Pulmonary artery endothelial cell (primary cell): ENCODE results near the gene PNMA3. TPM values are rescaled to one million over a fixed set of nuclear protein-coding genes. Genes with fewer than 3 reads are reported as not detected.
"Not testable (repeated sequence)": the region's sequence is repeated elsewhere in the genome, so short reads cannot be mapped to it uniquely, and the experiment has no call there.

Experiments used
- DNase-seq: peaks from one replicate; pipeline ENCODE4 v3.0.0-alpha.2; 2011; ENCODE audit warnings: low read depth, low spot score
- total RNA-seq: library from RNA; depleted of rRNA; stranded (reverse); fragments of >200 nt; gene quantifications from 2 replicates; pipeline ENCODE4 v1.2.3, GENCODE V29; 2014

The PNMA3 gene, protein sequence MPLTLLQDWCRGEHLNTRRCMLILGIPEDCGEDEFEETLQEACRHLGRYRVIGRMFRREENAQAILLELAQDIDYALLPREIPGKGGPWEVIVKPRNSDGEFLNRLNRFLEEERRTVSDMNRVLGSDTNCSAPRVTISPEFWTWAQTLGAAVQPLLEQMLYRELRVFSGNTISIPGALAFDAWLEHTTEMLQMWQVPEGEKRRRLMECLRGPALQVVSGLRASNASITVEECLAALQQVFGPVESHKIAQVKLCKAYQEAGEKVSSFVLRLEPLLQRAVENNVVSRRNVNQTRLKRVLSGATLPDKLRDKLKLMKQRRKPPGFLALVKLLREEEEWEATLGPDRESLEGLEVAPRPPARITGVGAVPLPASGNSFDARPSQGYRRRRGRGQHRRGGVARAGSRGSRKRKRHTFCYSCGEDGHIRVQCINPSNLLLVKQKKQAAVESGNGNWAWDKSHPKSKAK
- total RNA-seq, result under 0.01 TPM in 1 of 2 replicates, not detected in the other

DNA sequence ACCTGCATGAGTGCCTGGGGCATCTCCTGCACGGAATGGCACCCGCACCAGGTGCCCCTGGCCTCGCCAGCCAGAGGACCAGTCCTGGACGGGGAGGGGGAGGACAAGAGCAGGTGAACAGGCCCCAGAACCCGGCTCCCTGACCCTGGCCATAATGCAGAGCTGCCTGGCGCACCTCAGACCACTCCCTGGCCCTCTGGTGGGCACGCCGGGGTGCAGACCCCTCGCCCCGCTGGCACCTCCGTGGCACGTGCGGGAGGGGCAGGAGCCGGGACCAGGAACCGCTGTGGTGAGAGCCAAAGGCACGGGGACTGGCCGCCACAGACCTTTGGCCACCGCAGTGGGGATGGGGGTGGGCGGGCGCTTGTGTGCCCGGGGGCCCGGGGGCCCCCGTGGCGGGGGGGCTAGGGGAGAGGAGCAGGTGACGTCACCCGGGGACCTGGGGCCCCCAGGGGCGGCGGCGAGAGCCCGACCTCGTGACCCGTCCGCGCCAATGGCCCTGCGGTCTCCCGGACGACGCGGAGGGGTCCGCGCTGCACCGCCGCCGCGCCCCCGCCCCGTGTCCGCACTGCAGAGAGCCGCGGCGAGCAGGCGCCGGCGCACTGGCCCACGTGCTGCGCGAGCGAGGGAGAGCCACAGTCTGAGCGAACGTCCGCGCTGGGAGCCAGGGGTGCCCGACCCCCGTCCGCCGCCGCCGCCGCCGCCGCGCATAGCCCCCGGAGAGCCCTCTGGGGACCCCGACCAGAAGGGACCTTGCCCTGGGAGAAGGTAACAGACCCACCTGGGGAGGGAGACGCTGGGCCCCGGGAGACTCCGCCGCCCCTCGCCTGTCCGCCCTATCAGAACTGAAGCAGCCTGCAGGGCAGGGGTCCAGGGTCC, at the start of gene PNMA3:
TSS of gene PNMA3 (plus strand) at position 600 of the 879 bp plus-strand sequence. CDS start 586 bp downstream, outside the sequence.
- no peak for DNase-seq

- DNase-seq, result not testable (repeated sequence)
Observed at GRCh38 chrX:153017174-153017573, 39.1 kb upstream of the PNMA3 start.

- no peak for DNase-seq
Observed at GRCh38 chrX:153019166-153019565, 37.1 kb upstream of the PNMA3 start.

DNA sequence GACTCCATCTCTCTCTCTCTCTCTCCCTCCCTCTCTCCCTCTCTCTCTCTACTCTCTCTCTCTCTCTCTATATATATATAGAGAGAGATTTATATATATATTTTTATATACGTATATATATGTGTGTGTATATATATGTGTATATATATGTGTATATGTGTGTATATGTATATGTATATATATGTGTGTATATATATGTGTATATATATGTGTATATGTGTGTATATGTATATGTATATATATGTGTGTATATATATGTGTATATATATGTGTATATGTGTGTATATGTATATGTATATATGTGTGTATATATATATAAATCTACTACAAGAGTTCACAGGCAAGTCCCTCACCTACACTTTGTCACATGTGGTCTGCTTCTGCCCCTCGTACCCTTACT, 29.8 kb upstream of the PNMA3 start:
- DNase-seq, result not testable (repeated sequence)

GRCh38 chrX:153028487-153028886, 27.8 kb upstream of the PNMA3 start:
- not testable (repeated sequence) for DNase-seq

GRCh38 chrX:153029162-153029561, 27.1 kb upstream of the PNMA3 start:
- no peak for DNase-seq

DNA sequence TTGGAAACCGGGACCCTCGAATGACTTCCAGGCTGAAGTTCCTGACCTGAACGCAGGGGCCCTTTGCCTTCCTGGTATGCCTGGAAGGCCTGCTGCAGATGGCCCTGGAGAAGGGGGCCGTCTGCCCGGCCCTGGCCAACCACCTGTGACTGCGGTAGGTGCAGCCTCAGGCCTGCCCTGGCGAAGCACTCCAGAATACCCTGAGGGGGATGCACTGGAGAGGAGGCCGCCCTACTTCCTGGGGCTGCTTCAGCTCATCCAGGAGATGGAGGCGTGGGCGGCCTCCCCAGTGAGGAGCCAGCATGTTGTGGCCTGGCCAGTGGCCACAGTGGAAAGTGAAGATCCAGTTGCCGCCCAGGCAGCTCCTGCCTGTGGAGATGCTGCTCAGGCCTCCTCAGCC, 26.4 kb upstream of the PNMA3 start:
- no peak for DNase-seq

DNA sequence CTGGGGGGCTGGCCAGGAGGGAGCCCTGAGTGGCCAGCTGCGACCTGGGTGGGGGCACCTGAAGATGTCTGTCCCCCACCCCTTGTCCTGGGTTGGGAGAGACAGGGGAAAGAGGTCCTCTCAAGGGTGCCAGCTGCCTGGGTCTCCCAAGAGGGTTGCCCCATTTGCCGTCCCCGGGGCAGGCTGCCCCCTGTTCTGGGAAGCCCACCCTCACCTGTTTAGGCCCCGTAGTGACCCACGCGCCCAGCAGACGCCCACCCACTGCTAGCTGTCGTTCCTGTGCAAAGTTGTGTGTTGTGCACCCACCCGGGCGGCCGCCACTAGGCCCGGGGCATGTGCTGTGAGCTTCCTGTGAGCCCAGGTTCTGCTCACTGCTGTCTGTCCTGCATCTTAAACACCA, 25.5 kb upstream of the PNMA3 start:
- no peak for DNase-seq

DNA sequence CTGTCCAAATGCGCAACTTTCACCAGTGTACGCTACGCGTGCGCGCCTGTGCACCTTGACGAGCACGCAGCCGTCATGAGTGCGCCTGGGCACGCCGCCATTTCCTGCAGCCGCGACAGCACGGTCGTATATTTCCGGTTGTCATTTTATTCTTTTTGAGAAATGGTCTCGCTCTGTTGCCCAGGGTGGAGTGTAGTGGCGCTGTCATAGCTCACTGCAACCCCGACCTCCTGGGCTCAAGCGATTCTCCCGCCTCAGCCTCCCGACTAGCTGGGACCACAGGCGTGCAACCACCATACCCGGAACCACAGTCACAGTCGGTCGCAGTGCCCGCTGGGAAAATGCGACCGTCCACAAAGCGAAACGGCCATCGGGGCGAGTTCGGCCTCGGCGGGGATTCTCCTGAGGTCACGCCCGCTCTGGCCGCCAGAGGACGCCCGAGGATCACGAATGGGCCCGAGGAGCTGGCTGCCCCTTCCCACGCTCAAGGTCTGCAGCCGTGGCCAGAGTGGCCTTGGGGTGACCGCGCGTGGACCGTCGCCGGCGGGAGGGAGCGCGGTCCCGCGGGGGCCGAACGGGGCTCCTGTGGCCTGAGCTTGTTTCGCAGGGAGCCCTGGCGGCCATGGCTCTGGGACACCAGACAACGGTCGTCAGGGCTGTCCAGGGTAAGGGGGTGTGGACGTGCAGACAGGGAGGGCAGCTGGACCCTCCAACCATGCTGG, 23.7 kb upstream of the PNMA3 start:
- peak; percentile 4 for DNase-seq

DNA sequence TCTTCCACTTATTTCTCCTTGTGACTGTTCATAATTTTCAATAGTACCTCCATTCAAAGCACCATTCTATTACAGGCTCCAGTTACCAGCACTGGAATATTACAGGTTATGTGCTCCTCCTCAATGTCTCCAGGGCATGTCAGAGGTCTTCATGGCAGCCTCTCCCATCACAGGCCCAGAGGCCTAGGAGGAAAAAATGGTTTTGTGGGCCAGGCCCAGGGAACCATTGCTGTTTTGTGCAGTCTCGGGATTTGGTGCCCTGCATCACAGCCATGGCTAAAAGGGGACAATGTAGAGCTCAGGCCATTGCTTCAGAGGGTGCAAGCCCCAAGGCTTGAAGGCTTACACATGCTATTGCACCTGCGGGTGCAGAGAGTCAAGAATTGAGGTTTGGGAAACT, 7.2 kb upstream of the PNMA3 start:
- DNase-seq, result no peak

- DNase-seq, result no peak
Observed at GRCh38 chrX:153052534-153052933, 3.7 kb upstream of the PNMA3 start.

DNA sequence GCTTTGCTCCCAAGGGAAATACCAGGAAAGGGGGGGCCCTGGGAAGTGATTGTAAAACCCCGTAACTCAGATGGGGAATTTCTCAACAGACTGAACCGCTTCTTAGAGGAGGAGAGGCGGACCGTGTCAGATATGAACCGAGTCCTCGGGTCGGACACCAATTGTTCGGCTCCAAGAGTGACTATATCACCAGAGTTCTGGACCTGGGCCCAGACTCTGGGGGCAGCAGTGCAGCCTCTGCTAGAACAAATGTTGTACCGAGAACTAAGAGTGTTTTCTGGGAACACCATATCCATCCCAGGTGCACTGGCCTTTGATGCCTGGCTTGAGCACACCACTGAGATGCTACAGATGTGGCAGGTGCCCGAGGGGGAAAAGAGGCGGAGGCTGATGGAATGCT, 1.0 kb downstream of the PNMA3 start:
- no peak for DNase-seq

GRCh38 chrX:153059191-153060094, 3.2 kb downstream of the PNMA3 start:
- DNase-seq, result no peak

DNA sequence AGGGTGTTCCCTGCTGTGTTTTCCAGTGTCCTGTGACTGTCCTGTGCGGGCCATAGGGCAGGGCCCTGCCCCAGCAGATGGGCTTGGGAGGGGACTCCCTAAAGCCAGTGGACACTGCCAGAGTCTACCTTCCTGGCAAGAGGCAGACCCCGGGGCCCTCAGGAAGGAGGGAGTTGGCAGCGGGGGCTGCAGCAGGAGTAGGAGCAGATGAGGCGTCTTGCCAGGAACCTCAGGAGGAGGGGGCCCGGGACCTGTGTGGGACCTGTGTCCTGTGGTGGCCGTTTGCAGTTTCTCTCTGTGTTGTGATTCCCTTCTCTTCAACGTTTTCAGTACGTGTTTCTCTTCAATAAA, 3.8 kb downstream of the PNMA3 start:
- DNase-seq, result no peak

DNA sequence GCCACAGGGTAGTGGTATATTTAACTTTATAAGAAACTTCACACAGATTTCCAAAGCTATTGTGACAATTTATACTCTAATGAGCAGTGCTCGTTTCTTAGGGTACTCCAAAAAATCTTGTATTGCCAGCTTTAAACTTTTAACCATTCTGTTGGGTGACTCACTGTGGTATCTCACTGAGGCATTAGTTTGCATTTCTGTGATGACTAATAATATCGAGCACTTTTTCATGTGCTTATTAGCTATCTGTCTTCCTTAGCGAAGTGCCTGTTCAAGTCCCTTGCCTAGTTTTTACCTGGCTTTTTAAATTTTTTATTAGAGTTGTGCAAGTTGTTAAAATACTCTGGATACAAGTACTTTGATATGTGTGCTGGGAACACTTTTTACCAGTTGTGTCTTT, 5.5 kb downstream of the PNMA3 start:
- no peak for DNase-seq

- DNase-seq, result no peak
Observed at GRCh38 chrX:153063315-153063714, 7.0 kb downstream of the PNMA3 start.

- no peak for DNase-seq
Observed at GRCh38 chrX:153064061-153064460, 7.8 kb downstream of the PNMA3 start.

DNA sequence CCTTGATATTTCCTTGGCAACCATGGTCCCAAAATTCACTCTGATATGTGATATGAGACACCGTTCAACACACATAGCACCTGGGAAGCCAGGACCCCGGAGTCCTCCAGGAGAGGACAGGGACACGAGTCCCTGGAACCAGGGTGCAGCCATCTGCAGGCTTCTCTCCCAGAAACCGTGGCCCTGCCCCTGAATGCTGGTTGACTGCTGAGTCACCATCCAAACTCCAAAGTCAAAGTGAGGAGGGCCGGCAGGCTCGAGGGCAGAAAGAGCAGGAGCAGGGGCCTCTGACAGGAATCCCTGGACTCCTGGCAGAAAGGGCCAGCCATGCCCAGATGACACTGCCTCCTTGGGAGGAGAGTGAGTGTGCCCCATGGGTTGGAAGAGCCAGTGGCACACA, 9.1 kb downstream of the PNMA3 start:
- DNase-seq, result no peak

DNA sequence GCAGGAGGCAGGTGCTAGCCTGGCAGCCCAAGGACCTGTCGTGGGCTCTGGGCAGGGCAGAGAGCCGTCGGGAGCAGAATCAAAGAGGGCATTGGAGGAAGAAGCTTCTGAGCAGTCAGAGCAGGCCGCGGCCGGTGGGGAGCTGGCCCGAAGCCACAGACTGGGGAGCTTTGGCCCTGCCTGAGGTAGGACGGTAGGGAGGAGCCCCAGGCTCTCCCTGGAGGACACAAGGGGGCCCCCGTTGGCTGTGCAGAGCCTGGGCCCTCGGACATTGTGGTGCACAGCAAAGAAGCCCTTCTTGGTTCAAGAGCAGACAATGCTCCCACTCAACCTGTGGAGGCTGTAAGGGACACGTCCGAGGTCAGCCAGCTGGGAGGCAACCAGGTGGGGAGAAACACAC, 10.1 kb downstream of the PNMA3 start:
- not testable (repeated sequence) for DNase-seq

DNA sequence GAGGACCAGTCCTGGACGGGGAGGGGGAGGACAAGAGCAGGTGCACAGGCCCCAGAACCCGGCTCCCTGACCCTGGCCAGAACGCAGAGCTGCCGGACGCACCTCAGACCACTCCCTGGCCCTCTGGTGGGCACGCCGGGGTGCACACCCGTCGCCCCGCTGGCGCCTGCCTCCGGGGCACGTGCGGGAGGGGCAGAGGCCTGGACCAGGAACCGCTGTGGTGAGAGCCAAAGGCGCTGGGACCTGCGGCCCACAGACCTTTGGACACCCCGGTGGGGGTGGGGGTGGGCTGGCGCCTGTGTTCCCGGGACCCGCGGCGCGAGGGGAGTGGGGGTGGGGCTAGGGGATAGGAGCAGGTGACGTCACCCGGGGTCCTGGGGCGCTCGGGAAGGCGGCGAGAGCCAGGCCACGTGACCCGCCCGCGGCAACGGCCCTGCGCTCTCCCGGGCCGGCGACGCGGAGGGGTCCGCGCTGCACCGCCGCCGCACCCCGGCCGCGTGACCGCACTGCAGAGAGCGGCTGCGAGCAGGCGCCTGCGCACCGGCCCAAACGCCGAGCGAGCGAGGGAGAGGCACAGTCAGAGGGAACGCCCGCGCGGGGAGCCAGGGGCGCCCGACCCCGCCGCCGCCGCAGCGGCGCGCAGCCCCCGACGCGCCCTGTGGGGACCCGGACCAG, 15.8 kb downstream of the PNMA3 start, which contains the start of gene PNMA6A:
TSS of gene PNMA6A (plus strand) at position 546 of the 675 bp plus-strand sequence. CDS start 609 bp downstream, outside the sequence.
- not testable (repeated sequence) for DNase-seq
